Measurements from ENCODE around the gene EMSY. TPM values are rescaled to one million over a fixed set of nuclear protein-coding genes. Genes with fewer than 3 reads are reported as not detected.

The EMSY gene
- polyA plus RNA-seq, 1 donor (not counting 4 experiments of a cell fraction or from before 2014, with no cell fraction given) = 11.3 TPM

GRCh38 chr11:76495019-76495418 lies 50.2 kb downstream of the EMSY start:
- TF ChIP-seq CTCF (optimal IDR thresholded peaks at IDR 0.05 in 1 of 3, IDR thresholded peaks at IDR 0.05 in 1 of 3, conservative IDR thresholded peaks at IDR 0.05 in 1 of 3; ENCODE audit: extremely low read depth in 1 of 3, insufficient read depth in 2 of 3, low read length in 3 of 3) (no peak), EZH2 (IDR thresholded peaks at IDR 0.05; ENCODE audit: low read length) (no peak)
- H3K27ac ChIP-seq (ENCODE audit: control insufficient read depth, insufficient read depth, low read length) = no peak overlapping the region
- H3K4me1 ChIP-seq (ENCODE audit: control insufficient read depth, extremely low read depth, insufficient read depth, low read length) = no peaks in the 10 kb centered on the region
- H3K9me3 ChIP-seq (ENCODE audit: control insufficient read depth, low read depth, low read length) = no peaks in the 10 kb centered on the region
- H3K9me1 ChIP-seq (ENCODE audit: control insufficient read depth, extremely low read depth, insufficient read depth, low read length) = no peaks in the 10 kb centered on the region
- H3K27me3 ChIP-seq (ENCODE audit: control insufficient read depth, extremely low read depth, insufficient read depth, low read length) = no peaks in the 10 kb centered on the region
- no peak for FAIRE-seq
- dilution Hi-C loops (cut with MboI; ENCODE audit: extremely low pct_ligation_motif_present, low sequenced_read_pairs) = no loop called here
- H3K79me2 ChIP-seq (ENCODE audit: control insufficient read depth, insufficient read depth, low read length) = no peaks in the 10 kb centered on the region
- no peak for DNase-seq (ENCODE audit: low read depth, low spot score)
- no peaks in the 10 kb centered on the region for H3K36me3 ChIP-seq (ENCODE audit: control insufficient read depth in 2 of 2, extremely low read depth in 1 of 2, insufficient read depth in 2 of 2, low read length in 2 of 2)
- no peak overlapping the region for H3K4me3 ChIP-seq (ENCODE audit: control insufficient read depth in 2 of 3, extremely low read depth in 1 of 3, insufficient read depth in 2 of 3, low read depth in 1 of 3, low read length in 3 of 3)
- no peaks in the 10 kb centered on the region for H4K20me1 ChIP-seq (ENCODE audit: control insufficient read depth, extremely low read depth, insufficient read depth, low read length)
- H2AFZ ChIP-seq (ENCODE audit: control insufficient read depth, low read length) = no peak overlapping the region
- no peak overlapping the region for H3K4me2 ChIP-seq (ENCODE audit: control insufficient read depth, extremely low read depth, insufficient read depth, low read depth, low read length)
- H3K9ac ChIP-seq (ENCODE audit: control insufficient read depth, extremely low read depth, insufficient read depth, low read length) = no peak overlapping the region

GRCh38 chr11:76496174-76496573 lies 51.4 kb downstream of the EMSY start:
- TF ChIP-seq EZH2 (IDR thresholded peaks at IDR 0.05; ENCODE audit: low read length) = no peak
- no peak for TF ChIP-seq CTCF (optimal IDR thresholded peaks at IDR 0.05 in 1 of 3, IDR thresholded peaks at IDR 0.05 in 1 of 3, conservative IDR thresholded peaks at IDR 0.05 in 1 of 3; ENCODE audit: extremely low read depth in 1 of 3, insufficient read depth in 2 of 3, low read length in 3 of 3)
- no peak overlapping the region for H3K4me3 ChIP-seq (ENCODE audit: control insufficient read depth in 2 of 3, extremely low read depth in 1 of 3, insufficient read depth in 2 of 3, low read depth in 1 of 3, low read length in 3 of 3)
- no peak overlapping the region for H2AFZ ChIP-seq (ENCODE audit: control insufficient read depth, low read length)
- no peak overlapping the region for H3K9ac ChIP-seq (ENCODE audit: control insufficient read depth, extremely low read depth, insufficient read depth, low read length)
- DNase-seq (ENCODE audit: low read depth, low spot score) = no peak
- no peaks in the 10 kb centered on the region for H3K79me2 ChIP-seq (ENCODE audit: control insufficient read depth, insufficient read depth, low read length)
- no peaks in the 10 kb centered on the region for H3K9me1 ChIP-seq (ENCODE audit: control insufficient read depth, extremely low read depth, insufficient read depth, low read length)
- dilution Hi-C loops (cut with MboI; ENCODE audit: extremely low pct_ligation_motif_present, low sequenced_read_pairs) = no loop called here
- H3K4me2 ChIP-seq (ENCODE audit: control insufficient read depth, extremely low read depth, insufficient read depth, low read depth, low read length) = no peak overlapping the region
- no peaks in the 10 kb centered on the region for H3K4me1 ChIP-seq (ENCODE audit: control insufficient read depth, extremely low read depth, insufficient read depth, low read length)
- H3K9me3 ChIP-seq (ENCODE audit: control insufficient read depth, low read depth, low read length) = no peaks in the 10 kb centered on the region
- no peak overlapping the region for H3K27ac ChIP-seq (ENCODE audit: control insufficient read depth, insufficient read depth, low read length)
- H3K36me3 ChIP-seq (ENCODE audit: control insufficient read depth in 2 of 2, extremely low read depth in 1 of 2, insufficient read depth in 2 of 2, low read length in 2 of 2) = peaks cover 0 to 4% of the 10 kb centered on the region in 2 experiments
- H3K27me3 ChIP-seq (ENCODE audit: control insufficient read depth, extremely low read depth, insufficient read depth, low read length) = no peaks in the 10 kb centered on the region
- no peaks in the 10 kb centered on the region for H4K20me1 ChIP-seq (ENCODE audit: control insufficient read depth, extremely low read depth, insufficient read depth, low read length)
- no peak for FAIRE-seq

All from keratinocyte (primary cell).